Measurements from ENCODE around the gene GCG. TPM values are rescaled to one million over a fixed set of nuclear protein-coding genes. Genes with fewer than 3 reads are reported as not detected.

The GCG gene
- total RNA-seq (not detected in 2 replicates), polyA plus RNA-seq (not detected in 2 replicates), polyA minus RNA-seq (not detected in 2 replicates)
- total RNA-seq (2013), result not detected

- Histone ChIP-seq H3K9ac (ENCODE audit: low read length) (no peak within 1 kb of the TSS), H3K27me3 (replicated peaks in 1 of 4; ENCODE audit: control extremely low read depth in 1 of 4, control insufficient read depth in 3 of 4, insufficient read depth in 4 of 4, low read length in 3 of 4) (peaks cover 0 to 7% (median 4%) of the 10 kb centered on the region in 4 experiments), H3K4me2 (replicated peaks; ENCODE audit: low read depth, low read length, poor library complexity, severe bottlenecking) (no peak within 1 kb of the TSS), H3K36me3 (replicated peaks in 1 of 2; ENCODE audit: control extremely low read depth in 1 of 2, control insufficient read depth in 1 of 2, extremely low read depth in 1 of 2, insufficient read depth in 2 of 2, low read length in 1 of 2) (no peaks in the 10 kb centered on the region), H3K4me1 (ENCODE audit: control insufficient read depth in 2 of 2, insufficient read depth in 2 of 2, low read length in 2 of 2) (no peaks in the 10 kb centered on the region), H3K27ac (ENCODE audit: low read length in 2 of 2) (no peak within 1 kb of the TSS), H3K9me3 (ENCODE audit: control extremely low read depth in 1 of 3, control insufficient read depth in 2 of 3, insufficient read depth in 1 of 3, low read length in 2 of 3) (no peaks in the 10 kb centered on the region), H3K4me3 (ENCODE audit: control extremely low read depth in 1 of 5, extremely low read depth in 1 of 5, insufficient read depth in 1 of 5, low read depth in 2 of 5, low read length in 4 of 5) (no peak within 1 kb of the TSS), H3K79me2 (ENCODE audit: control insufficient read depth, insufficient read depth, low read length) (no peaks in the 10 kb centered on the region), H2AFZ (ENCODE audit: insufficient read depth, low read depth, low read length, poor library complexity, severe bottlenecking) (no peak within 1 kb of the TSS), H4K20me1 (ENCODE audit: control insufficient read depth, insufficient read depth, low read length, poor library complexity, severe bottlenecking) (no peaks in the 10 kb centered on the region)
- no peak within 1 kb of the TSS for H3K4me3 Mint-ChIP-seq
- ChIA-PET POLR2A (no interaction called here), CTCF (interaction anchor here (0.7 to 4.4 kb wide), 4 partner anchors 8 to 154 kb away, joined by 3 to 20 read pairs (median 7); no protein-coding TSS in a partner anchor)
- WGBS (ENCODE audit: insufficient coverage), result no CpG with 5 or more reads among the region's 3 CpGs
- intact Hi-C loops (cut with micrococcal nuclease), result loop anchor here (2.0 kb wide), 1 partner anchor 145 kb away; no protein-coding TSS in a partner anchor
- H3K27ac Mint-ChIP-seq, result no peak within 1 kb of the TSS
- peaks cover 25% of the 10 kb centered on the region for H3K27me3 Mint-ChIP-seq
- ATAC-seq (ENCODE audit: low read depth) (no peak), DNase-seq (no peak)
- H3K9me3 Mint-ChIP-seq (ENCODE audit: insufficient read depth), result no peaks in the 10 kb centered on the region
- TF ChIP-seq EZH2 (IDR thresholded peaks at IDR 0.05; ENCODE audit: borderline replicate concordance, insufficient read depth, low read depth, low read length, poor library complexity, severe bottlenecking), result no peak
- peaks cover 2% of the 10 kb centered on the region for H3K4me1 Mint-ChIP-seq
These were observed at the start of gene GCG for GRCh38 chr2:162152147-162152546. Gene GCG, minus strand, starts transcription at chr2:162152247. Its CDS starts 3,069 bp downstream, at chr2:162149178.

- DNase-seq (no peak), ATAC-seq (ENCODE audit: low read depth) (no peak)
- Histone ChIP-seq H2AFZ (ENCODE audit: insufficient read depth, low read depth, low read length, poor library complexity, severe bottlenecking) (no peak overlapping the region), H3K36me3 (replicated peaks in 1 of 2; ENCODE audit: control extremely low read depth in 1 of 2, control insufficient read depth in 1 of 2, extremely low read depth in 1 of 2, insufficient read depth in 2 of 2, low read length in 1 of 2) (no peaks in the 10 kb centered on the region), H3K4me3 (ENCODE audit: control extremely low read depth in 1 of 5, extremely low read depth in 1 of 5, insufficient read depth in 1 of 5, low read depth in 2 of 5, low read length in 4 of 5) (no peak overlapping the region), H3K79me2 (ENCODE audit: control insufficient read depth, insufficient read depth, low read length) (no peaks in the 10 kb centered on the region), H3K27ac (ENCODE audit: low read length in 2 of 2) (no peak overlapping the region), H3K9ac (ENCODE audit: low read length) (no peak overlapping the region), H4K20me1 (ENCODE audit: control insufficient read depth, insufficient read depth, low read length, poor library complexity, severe bottlenecking) (no peaks in the 10 kb centered on the region), H3K4me2 (replicated peaks; ENCODE audit: low read depth, low read length, poor library complexity, severe bottlenecking) (no peak overlapping the region), H3K9me3 (ENCODE audit: control extremely low read depth in 1 of 3, control insufficient read depth in 2 of 3, insufficient read depth in 1 of 3, low read length in 2 of 3) (no peaks in the 10 kb centered on the region), H3K27me3 (replicated peaks in 1 of 4; ENCODE audit: control extremely low read depth in 1 of 4, control insufficient read depth in 3 of 4, insufficient read depth in 4 of 4, low read length in 3 of 4) (no peaks in the 10 kb centered on the region), H3K4me1 (ENCODE audit: control insufficient read depth in 2 of 2, insufficient read depth in 2 of 2, low read length in 2 of 2) (no peaks in the 10 kb centered on the region)
- Mint-ChIP-seq H3K4me1 (no peaks in the 10 kb centered on the region), H3K27me3 (peaks cover 8% of the 10 kb centered on the region), H3K9me3 (ENCODE audit: insufficient read depth) (no peaks in the 10 kb centered on the region), H3K27ac (no peak overlapping the region), H3K4me3 (no peak overlapping the region)
- POLR2A ChIA-PET, result no interaction called here
- intact Hi-C loops (cut with micrococcal nuclease), result no loop called here
- WGBS (ENCODE audit: insufficient coverage), result no CpG with 5 or more reads among the region's 1 CpG
- no peak for TF ChIP-seq CTCF (IDR thresholded peaks at IDR 0.05)
- no peak for TF ChIP-seq EZH2 (IDR thresholded peaks at IDR 0.05; ENCODE audit: borderline replicate concordance, insufficient read depth, low read depth, low read length, poor library complexity, severe bottlenecking)
- CTCF ChIA-PET, result no interaction called here
These were observed 48.6 kb upstream of the GCG start for GRCh38 chr2:162200636-162201035.

All from B cell (primary cell).